Measurements from ENCODE around the gene FCHO2. TPM values are rescaled to one million over a fixed set of nuclear protein-coding genes. Genes with fewer than 3 reads are reported as not detected.
"Not testable (repeated sequence)": the region's sequence is repeated elsewhere in the genome, so short reads cannot be mapped to it uniquely, and the experiment has no call there.

Gene FCHO2
- total and polyA plus RNA-seq, 5 donors: 7.1 to 25.5 (median 22.8) TPM

- H3K9me3 ChIP-seq (ENCODE audit: control insufficient read depth, low read length): no peaks in the 10 kb centered on the region
- intact Hi-C loops (cut with DNase I): no loop called here
- 94% methylated on average over 4 of the region's 4 CpGs for WGBS
- DNase-seq (no peak), ATAC-seq (no peak)
- no peaks in the 10 kb centered on the region for H3K27me3 ChIP-seq (ENCODE audit: control insufficient read depth, insufficient read depth)
- H3K4me3 ChIP-seq (ENCODE audit: low read length): no peak overlapping the region
- no peak overlapping the region for H3K27ac ChIP-seq (ENCODE audit: low read length)
- H3K4me1 ChIP-seq (ENCODE audit: control insufficient read depth, insufficient read depth, low read length): no peaks in the 10 kb centered on the region
These were observed 51.2 kb downstream of the FCHO2 start for GRCh38 chr5:73007051-73007450.

- no peaks in the 10 kb centered on the region for H3K4me1 ChIP-seq (ENCODE audit: control insufficient read depth, insufficient read depth, low read length)
- no peak overlapping the region for H3K27ac ChIP-seq (ENCODE audit: low read length)
- no peaks in the 10 kb centered on the region for H3K9me3 ChIP-seq (ENCODE audit: control insufficient read depth, low read length)
- H3K27me3 ChIP-seq (ENCODE audit: control insufficient read depth, insufficient read depth): no peaks in the 10 kb centered on the region
- 95% methylated on average over 1 of the region's 1 CpG for WGBS
- H3K4me3 ChIP-seq (ENCODE audit: low read length): no peak overlapping the region
- DNase-seq (no peak), ATAC-seq (no peak)
- intact Hi-C loops (cut with DNase I): no loop called here
These were observed 53.0 kb downstream of the FCHO2 start for GRCh38 chr5:73008831-73009230.

- DNase-seq; H3K9me3 ChIP-seq (ENCODE audit: control insufficient read depth, low read length); ATAC-seq; H3K4me1 ChIP-seq (ENCODE audit: control insufficient read depth, insufficient read depth, low read length); H3K4me3 ChIP-seq (ENCODE audit: low read length); H3K27me3 ChIP-seq (ENCODE audit: control insufficient read depth, insufficient read depth); H3K27ac ChIP-seq (ENCODE audit: low read length); intact Hi-C loops (cut with DNase I): not testable (repeated sequence)
- WGBS: 97% methylated on average over 9 of the region's 9 CpGs
These were observed 55.8 kb downstream of the FCHO2 start for GRCh38 chr5:73011612-73012011.

- Histone ChIP-seq H3K27ac (ENCODE audit: low read length) (no peak overlapping the region), H3K4me3 (ENCODE audit: low read length) (no peak overlapping the region), H3K27me3 (ENCODE audit: control insufficient read depth, insufficient read depth) (no peaks in the 10 kb centered on the region), H3K9me3 (ENCODE audit: control insufficient read depth, low read length) (no peaks in the 10 kb centered on the region), H3K4me1 (ENCODE audit: control insufficient read depth, insufficient read depth, low read length) (peaks cover 2% of the 10 kb centered on the region)
- DNase-seq (no peak), ATAC-seq (no peak)
- intact Hi-C loops (cut with DNase I): no loop called here
- 99% methylated on average over 2 of the region's 2 CpGs for WGBS
These were observed 63.1 kb downstream of the FCHO2 start for GRCh38 chr5:73018892-73019291.

- DNase-seq: no peak
- H3K27ac ChIP-seq (ENCODE audit: low read length): no peak overlapping the region
- WGBS: 81% methylated on average over 2 of the region's 2 CpGs
- H3K4me1 ChIP-seq (ENCODE audit: control insufficient read depth, insufficient read depth, low read length): peaks cover 2% of the 10 kb centered on the region
- ATAC-seq: no peak
- intact Hi-C loops (cut with DNase I): no loop called here
- H3K9me3 ChIP-seq (ENCODE audit: control insufficient read depth, low read length): no peaks in the 10 kb centered on the region
- no peaks in the 10 kb centered on the region for H3K27me3 ChIP-seq (ENCODE audit: control insufficient read depth, insufficient read depth)
- H3K4me3 ChIP-seq (ENCODE audit: low read length): no peak overlapping the region
These were observed 63.9 kb downstream of the FCHO2 start for GRCh38 chr5:73019766-73020165.

GRCh38 chr5:73022471-73023169 lies 66.8 kb downstream of the FCHO2 start:
- intact Hi-C loops (cut with DNase I): no loop called here
- Histone ChIP-seq H3K4me3 (ENCODE audit: low read length) (no peak overlapping the region), H3K27me3 (ENCODE audit: control insufficient read depth, insufficient read depth) (no peaks in the 10 kb centered on the region), H3K9me3 (ENCODE audit: control insufficient read depth, low read length) (no peaks in the 10 kb centered on the region), H3K4me1 (ENCODE audit: control insufficient read depth, insufficient read depth, low read length) (peaks cover 2% of the 10 kb centered on the region), H3K27ac (ENCODE audit: low read length) (no peak overlapping the region)
- no peak for DNase-seq
- WGBS: 60% methylated on average over 4 of the region's 4 CpGs
- ATAC-seq: peak in 1 of 2 donors; percentile 64

- H3K9me3 ChIP-seq (ENCODE audit: control insufficient read depth, low read length); DNase-seq; intact Hi-C loops (cut with DNase I); H3K4me3 ChIP-seq (ENCODE audit: low read length); H3K4me1 ChIP-seq (ENCODE audit: control insufficient read depth, insufficient read depth, low read length); H3K27ac ChIP-seq (ENCODE audit: low read length); ATAC-seq; H3K27me3 ChIP-seq (ENCODE audit: control insufficient read depth, insufficient read depth): not testable (repeated sequence)
- 98% methylated on average over 9 of the region's 9 CpGs for WGBS
These were observed 69.2 kb downstream of the FCHO2 start for GRCh38 chr5:73024946-73025544.

- intact Hi-C loops (cut with DNase I): no loop called here
- Histone ChIP-seq H3K4me1 (ENCODE audit: control insufficient read depth, insufficient read depth, low read length) (peaks cover 1% of the 10 kb centered on the region), H3K27me3 (ENCODE audit: control insufficient read depth, insufficient read depth) (no peaks in the 10 kb centered on the region), H3K9me3 (ENCODE audit: control insufficient read depth, low read length) (no peaks in the 10 kb centered on the region), H3K4me3 (ENCODE audit: low read length) (no peak overlapping the region), H3K27ac (ENCODE audit: low read length) (no peak overlapping the region)
- ATAC-seq (no peak), DNase-seq (no peak)
- WGBS: 90% methylated on average over 2 of the region's 2 CpGs
These were observed 71.5 kb downstream of the FCHO2 start for GRCh38 chr5:73027361-73027760.

GRCh38 chr5:73027816-73028215 lies 72.0 kb downstream of the FCHO2 start:
- DNase-seq: no peak
- intact Hi-C loops (cut with DNase I): no loop called here
- H3K4me1 ChIP-seq (ENCODE audit: control insufficient read depth, insufficient read depth, low read length): no peaks in the 10 kb centered on the region
- no peaks in the 10 kb centered on the region for H3K27me3 ChIP-seq (ENCODE audit: control insufficient read depth, insufficient read depth)
- WGBS: 96% methylated on average over 4 of the region's 4 CpGs
- no peak overlapping the region for H3K27ac ChIP-seq (ENCODE audit: low read length)
- no peak for ATAC-seq
- H3K4me3 ChIP-seq (ENCODE audit: low read length): no peak overlapping the region
- H3K9me3 ChIP-seq (ENCODE audit: control insufficient read depth, low read length): no peaks in the 10 kb centered on the region

GRCh38 chr5:73028991-73029595 lies 73.3 kb downstream of the FCHO2 start:
- WGBS: 90% methylated on average over 1 of the region's 1 CpG
- Histone ChIP-seq H3K27me3 (ENCODE audit: control insufficient read depth, insufficient read depth) (no peaks in the 10 kb centered on the region), H3K4me1 (ENCODE audit: control insufficient read depth, insufficient read depth, low read length) (no peaks in the 10 kb centered on the region), H3K4me3 (ENCODE audit: low read length) (no peak overlapping the region), H3K27ac (ENCODE audit: low read length) (no peak overlapping the region), H3K9me3 (ENCODE audit: control insufficient read depth, low read length) (no peaks in the 10 kb centered on the region)
- no peak for DNase-seq
- ATAC-seq: no peak
- intact Hi-C loops (cut with DNase I): no loop called here

GRCh38 chr5:73030531-73030930 lies 74.7 kb downstream of the FCHO2 start:
- H3K27ac ChIP-seq (ENCODE audit: low read length): no peak overlapping the region
- H3K4me1 ChIP-seq (ENCODE audit: control insufficient read depth, insufficient read depth, low read length): no peaks in the 10 kb centered on the region
- no peak overlapping the region for H3K4me3 ChIP-seq (ENCODE audit: low read length)
- ATAC-seq (no peak), DNase-seq (no peak)
- intact Hi-C loops (cut with DNase I): no loop called here
- WGBS: 95% methylated on average over 1 of the region's 1 CpG
- no peaks in the 10 kb centered on the region for H3K9me3 ChIP-seq (ENCODE audit: control insufficient read depth, low read length)
- H3K27me3 ChIP-seq (ENCODE audit: control insufficient read depth, insufficient read depth): no peaks in the 10 kb centered on the region
